ENCODE data around the gene KIF5C.

The KIF5C gene

GRCh38 chr2:148963461-148963860, 88.4 kb downstream of the KIF5C start:
- no peak for DNase-seq (ENCODE audit: extremely low read depth, low read depth)
- no peak for TF ChIP-seq CTCF (IDR thresholded peaks at IDR 0.05; ENCODE audit: low read depth, low read length, missing control alignments)
- no peak overlapping the region for H3K4me3 ChIP-seq (replicated peaks; ENCODE audit: low read depth, low read length)

- no peak for TF ChIP-seq CTCF (IDR thresholded peaks at IDR 0.05; ENCODE audit: low read depth, low read length, missing control alignments)
- DNase-seq (ENCODE audit: extremely low read depth, low read depth) = no peak
- H3K4me3 ChIP-seq (replicated peaks; ENCODE audit: low read depth, low read length) = no peak overlapping the region
These were observed 90.8 kb downstream of the KIF5C start for GRCh38 chr2:148965623-148966437.

- no peak overlapping the region for H3K4me3 ChIP-seq (replicated peaks; ENCODE audit: low read depth, low read length)
- DNase-seq (ENCODE audit: extremely low read depth, low read depth) = no peak
- TF ChIP-seq CTCF (IDR thresholded peaks at IDR 0.05; ENCODE audit: low read depth, low read length, missing control alignments) = no peak
These were observed 91.4 kb downstream of the KIF5C start for GRCh38 chr2:148966438-148966758.

GRCh38 chr2:148967056-148967455, 92.0 kb downstream of the KIF5C start:
- no peak for TF ChIP-seq CTCF (IDR thresholded peaks at IDR 0.05; ENCODE audit: low read depth, low read length, missing control alignments)
- no peak overlapping the region for H3K4me3 ChIP-seq (replicated peaks; ENCODE audit: low read depth, low read length)
- DNase-seq (ENCODE audit: extremely low read depth, low read depth) = no peak

GRCh38 chr2:148967578-148967977, 92.6 kb downstream of the KIF5C start:
- no peak for DNase-seq (ENCODE audit: extremely low read depth, low read depth)
- no peak for TF ChIP-seq CTCF (IDR thresholded peaks at IDR 0.05; ENCODE audit: low read depth, low read length, missing control alignments)
- no peak overlapping the region for H3K4me3 ChIP-seq (replicated peaks; ENCODE audit: low read depth, low read length)

GRCh38 chr2:148968301-148968700, 93.3 kb downstream of the KIF5C start:
- DNase-seq (ENCODE audit: extremely low read depth, low read depth) = no peak
- no peak overlapping the region for H3K4me3 ChIP-seq (replicated peaks; ENCODE audit: low read depth, low read length)
- TF ChIP-seq CTCF (IDR thresholded peaks at IDR 0.05; ENCODE audit: low read depth, low read length, missing control alignments) = no peak
